ENCODE results near the gene MYF5.

MYF5 gene

GRCh38 chr12:80704420-80704819, 12.3 kb upstream of the MYF5 start:
- Histone ChIP-seq H3K4me3 (ENCODE audit: low read depth, low read length) (no peak overlapping the region), H3K4me1 (ENCODE audit: control insufficient read depth, insufficient read depth, low read length) (no peaks in the 10 kb centered on the region), H3K36me3 (ENCODE audit: control insufficient read depth in 2 of 2, insufficient read depth in 1 of 2, low read length in 2 of 2) (no peaks in the 10 kb centered on the region), H3K27ac (ENCODE audit: extremely low read depth, low read depth, low read length) (no peak overlapping the region), H3K9me3 (ENCODE audit: control insufficient read depth, insufficient read depth, low read depth, low read length) (no peaks in the 10 kb centered on the region)
- TF ChIP-seq GFI1B (tag by site-specific recombination; IDR thresholded peaks at IDR 0.05) (no peak), ZNF785 (tag by site-specific recombination; IDR thresholded peaks at IDR 0.05) (no peak), SP7 (tag by site-specific recombination; IDR thresholded peaks at IDR 0.05) (no peak), YY2 (tag by site-specific recombination; IDR thresholded peaks at IDR 0.05) (no peak), ZNF473 (tag by site-specific recombination; IDR thresholded peaks at IDR 0.05) (no peak), YY1 (tag by site-specific recombination; IDR thresholded peaks at IDR 0.05) (no peak), ZNF148 (tag by site-specific recombination; IDR thresholded peaks at IDR 0.05; ENCODE audit: borderline replicate concordance) (no peak), BCL11A (tag by site-specific recombination; IDR thresholded peaks at IDR 0.05; ENCODE audit: low read depth) (no peak), ZNF596 (tag by site-specific recombination; IDR thresholded peaks at IDR 0.05) (no peak), ZBTB49 (tag by site-specific recombination; IDR thresholded peaks at IDR 0.05; ENCODE audit: low read depth) (no peak), ZNF280D (tag by site-specific recombination; IDR thresholded peaks at IDR 0.05) (no peak)
- TF ChIP-seq, protein P1, sequence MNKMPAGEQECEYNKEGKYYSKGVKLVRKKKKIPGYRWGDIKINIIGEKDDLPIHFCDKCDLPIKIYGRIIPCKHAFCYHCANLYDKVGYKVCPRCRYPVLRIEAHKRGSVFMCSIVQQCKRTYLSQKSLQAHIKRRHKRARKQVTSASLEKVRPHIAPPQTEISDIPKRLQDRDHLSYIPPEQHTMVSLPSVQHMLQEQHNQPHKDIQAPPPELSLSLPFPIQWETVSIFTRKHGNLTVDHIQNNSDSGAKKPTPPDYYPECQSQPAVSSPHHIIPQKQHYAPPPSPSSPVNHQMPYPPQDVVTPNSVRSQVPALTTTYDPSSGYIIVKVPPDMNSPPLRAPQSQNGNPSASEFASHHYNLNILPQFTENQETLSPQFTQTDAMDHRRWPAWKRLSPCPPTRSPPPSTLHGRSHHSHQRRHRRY (tag by site-specific recombination; IDR thresholded peaks at IDR 0.05), result no peak
- TF ChIP-seq, protein P2, sequence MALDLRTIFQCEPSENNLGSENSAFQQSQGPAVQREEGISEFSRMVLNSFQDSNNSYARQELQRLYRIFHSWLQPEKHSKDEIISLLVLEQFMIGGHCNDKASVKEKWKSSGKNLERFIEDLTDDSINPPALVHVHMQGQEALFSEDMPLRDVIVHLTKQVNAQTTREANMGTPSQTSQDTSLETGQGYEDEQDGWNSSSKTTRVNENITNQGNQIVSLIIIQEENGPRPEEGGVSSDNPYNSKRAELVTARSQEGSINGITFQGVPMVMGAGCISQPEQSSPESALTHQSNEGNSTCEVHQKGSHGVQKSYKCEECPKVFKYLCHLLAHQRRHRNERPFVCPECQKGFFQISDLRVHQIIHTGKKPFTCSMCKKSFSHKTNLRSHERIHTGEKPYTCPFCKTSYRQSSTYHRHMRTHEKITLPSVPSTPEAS (tag by site-specific recombination; IDR thresholded peaks at IDR 0.05), result no peak
- CTCF ChIA-PET, result interaction anchor here (0.6 kb wide), 1 partner anchor 9 kb away, joined by 4 read pairs; no protein-coding TSS in a partner anchor
- POLR2A ChIA-PET, result no interaction called here

GRCh38 chr12:80707126-80707829, 9.4 kb upstream of the MYF5 start, which contains the start of gene MYF6:
Gene MYF6 (plus strand): TSS chr12:80707634. CDS start chr12:80707720, 86 bp downstream.
- H3K36me3 ChIP-seq (ENCODE audit: control insufficient read depth in 2 of 2, insufficient read depth in 1 of 2, low read length in 2 of 2), result no peaks in the 10 kb centered on the region
- CTCF ChIA-PET, result no interaction called here
- H3K4me3 ChIP-seq (ENCODE audit: low read depth, low read length), result no peak within 1 kb of the TSS
- POLR2A ChIA-PET, result no interaction called here
- TF ChIP-seq ZNF473 (tag by site-specific recombination; IDR thresholded peaks at IDR 0.05) (no peak), ZNF514 (tag by site-specific recombination; IDR thresholded peaks at IDR 0.05) (no peak), ZNF560 (tag by site-specific recombination; IDR thresholded peaks at IDR 0.05; ENCODE audit: borderline replicate concordance) (no peak), KLF7 (tag by site-specific recombination; IDR thresholded peaks at IDR 0.05; ENCODE audit: borderline replicate concordance) (no peak), ZNF707 (tag by site-specific recombination; IDR thresholded peaks at IDR 0.05) (no peak), ZFP3 (tag by site-specific recombination; IDR thresholded peaks at IDR 0.05; ENCODE audit: low read depth) (no peak), FEZF1 (tag by site-specific recombination; IDR thresholded peaks at IDR 0.05) (no peak), SCRT1 (tag by site-specific recombination; IDR thresholded peaks at IDR 0.05; ENCODE audit: borderline replicate concordance) (no peak)
- TF ChIP-seq, protein P3, sequence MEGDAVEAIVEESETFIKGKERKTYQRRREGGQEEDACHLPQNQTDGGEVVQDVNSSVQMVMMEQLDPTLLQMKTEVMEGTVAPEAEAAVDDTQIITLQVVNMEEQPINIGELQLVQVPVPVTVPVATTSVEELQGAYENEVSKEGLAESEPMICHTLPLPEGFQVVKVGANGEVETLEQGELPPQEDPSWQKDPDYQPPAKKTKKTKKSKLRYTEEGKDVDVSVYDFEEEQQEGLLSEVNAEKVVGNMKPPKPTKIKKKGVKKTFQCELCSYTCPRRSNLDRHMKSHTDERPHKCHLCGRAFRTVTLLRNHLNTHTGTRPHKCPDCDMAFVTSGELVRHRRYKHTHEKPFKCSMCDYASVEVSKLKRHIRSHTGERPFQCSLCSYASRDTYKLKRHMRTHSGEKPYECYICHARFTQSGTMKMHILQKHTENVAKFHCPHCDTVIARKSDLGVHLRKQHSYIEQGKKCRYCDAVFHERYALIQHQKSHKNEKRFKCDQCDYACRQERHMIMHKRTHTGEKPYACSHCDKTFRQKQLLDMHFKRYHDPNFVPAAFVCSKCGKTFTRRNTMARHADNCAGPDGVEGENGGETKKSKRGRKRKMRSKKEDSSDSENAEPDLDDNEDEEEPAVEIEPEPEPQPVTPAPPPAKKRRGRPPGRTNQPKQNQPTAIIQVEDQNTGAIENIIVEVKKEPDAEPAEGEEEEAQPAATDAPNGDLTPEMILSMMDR (tag by site-specific recombination; IDR thresholded peaks at IDR 0.05), result no peak
- H3K9me3 ChIP-seq (ENCODE audit: control insufficient read depth, insufficient read depth, low read depth, low read length), result no peaks in the 10 kb centered on the region
- H3K27ac ChIP-seq (ENCODE audit: extremely low read depth, low read depth, low read length), result no peak within 1 kb of the TSS
- H3K4me1 ChIP-seq (ENCODE audit: control insufficient read depth, insufficient read depth, low read length), result no peaks in the 10 kb centered on the region
